GM18909 (cell line): ENCODE measurements around the gene KIDINS220.

ENCODE experiments used
- ATAC-seq: cut with Tn5 transposase; IDR thresholded peaks from one replicate; pipeline ENCODE4 v1.9.1; 2021; ENCODE audit warnings: mild to moderate bottlenecking; ENCODE audit not compliant: unreplicated experiment, poor library complexity

KIDINS220 gene

GRCh38 chr2:8806885-8807704, 30.3 kb downstream of the KIDINS220 start:
- no peak for ATAC-seq

- ATAC-seq: no peak
Measured at GRCh38 chr2:8805278-8806210, 31.9 kb downstream of the KIDINS220 start.

GRCh38 chr2:8803658-8804379, 33.6 kb downstream of the KIDINS220 start:
- ATAC-seq: peak; percentile 99

GRCh38 chr2:8802741-8803140, 34.7 kb downstream of the KIDINS220 start:
- ATAC-seq: no peak

DNA sequence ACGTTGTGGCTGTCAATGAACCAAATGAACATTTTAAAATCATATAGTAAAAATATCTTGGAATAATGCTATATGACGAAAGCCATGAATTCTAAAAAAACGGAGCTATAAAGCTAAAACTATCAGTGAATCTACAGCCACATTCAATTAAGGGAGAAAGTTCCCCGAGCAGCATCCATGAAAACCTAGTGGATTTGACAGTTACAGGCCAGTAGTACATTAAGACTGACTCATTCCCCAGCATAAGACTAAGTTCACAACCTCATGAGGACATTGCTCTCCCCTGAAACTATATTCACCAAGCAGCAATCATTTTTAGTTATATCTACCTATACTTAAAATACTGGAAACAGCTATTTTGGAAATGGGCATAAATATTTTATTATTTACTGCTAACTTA, 36.6 kb downstream of the KIDINS220 start:
- ATAC-seq: no peak

- ATAC-seq: no peak
Measured at GRCh38 chr2:8800218-8800617, 37.2 kb downstream of the KIDINS220 start.

DNA sequence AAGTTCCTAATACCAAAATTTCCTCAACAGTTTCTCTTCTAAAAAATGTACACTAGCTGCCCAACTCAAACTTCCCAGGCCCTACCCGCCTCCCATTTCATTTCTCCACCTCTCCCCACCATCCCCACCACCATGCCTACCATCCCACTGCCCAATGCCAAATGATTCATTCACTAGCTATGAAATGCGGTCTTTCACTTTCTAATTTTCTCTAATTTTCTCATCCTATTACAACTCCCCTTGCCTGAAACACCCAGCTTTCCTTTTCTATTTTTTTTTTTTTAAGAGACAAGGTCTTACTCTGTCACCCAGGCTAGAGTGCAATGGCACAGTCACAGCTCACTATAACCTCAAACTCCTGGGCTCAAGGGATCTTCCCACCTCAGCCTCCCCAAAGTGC, 38.4 kb downstream of the KIDINS220 start:
- no peak for ATAC-seq

- ATAC-seq: no peak
Measured at GRCh38 chr2:8798393-8798792, 39.0 kb downstream of the KIDINS220 start.

- no peak for ATAC-seq
Measured at GRCh38 chr2:8797682-8798081, 39.7 kb downstream of the KIDINS220 start.

GRCh38 chr2:8796878-8797550, 40.4 kb downstream of the KIDINS220 start:
- ATAC-seq: peak; percentile 55

- ATAC-seq: no peak
Measured at GRCh38 chr2:8796315-8796848, 41.0 kb downstream of the KIDINS220 start.

DNA sequence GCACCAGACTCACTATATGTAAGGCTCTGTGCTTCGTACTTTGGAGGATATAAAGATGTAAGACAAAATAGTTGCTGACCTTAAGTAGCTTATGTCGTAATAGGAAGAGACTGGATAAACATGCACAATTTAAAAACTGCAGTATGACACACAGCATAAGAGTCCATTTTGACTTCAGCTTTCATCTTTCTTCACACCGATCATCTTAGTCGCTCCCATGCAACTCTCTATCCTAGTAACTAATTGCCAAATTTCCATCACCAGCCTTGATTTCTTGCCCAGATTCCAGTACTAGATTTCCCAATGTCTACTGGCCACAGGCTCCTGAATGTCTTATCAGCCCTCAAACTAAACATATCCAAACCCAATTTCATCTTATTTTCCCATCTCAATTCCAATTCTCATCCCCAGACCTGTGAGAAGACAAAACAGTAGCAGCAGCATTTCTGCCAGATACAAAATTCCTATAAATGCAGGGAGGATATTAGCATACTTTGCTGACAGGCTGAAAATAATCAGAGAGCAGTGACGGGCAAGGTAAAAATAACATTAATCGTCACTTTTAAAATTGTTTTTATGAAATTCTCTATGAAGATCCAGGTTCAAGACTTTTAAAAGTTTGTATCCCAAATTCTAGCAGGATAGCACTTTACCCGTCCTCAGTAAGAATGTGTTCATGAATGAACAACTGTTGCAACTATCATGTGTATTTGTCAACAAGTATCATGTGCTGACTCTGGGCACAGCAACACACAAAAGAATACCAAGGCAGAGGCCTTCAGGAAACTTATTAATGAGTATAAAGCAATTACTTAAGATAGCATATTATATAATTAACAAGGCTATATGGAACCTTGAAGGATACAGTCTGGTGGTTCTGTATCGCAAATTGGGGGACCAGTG, 42.2 kb downstream of the KIDINS220 start:
- ATAC-seq: no peak

- ATAC-seq: no peak
Measured at GRCh38 chr2:8790739-8791162, 46.7 kb downstream of the KIDINS220 start.

DNA sequence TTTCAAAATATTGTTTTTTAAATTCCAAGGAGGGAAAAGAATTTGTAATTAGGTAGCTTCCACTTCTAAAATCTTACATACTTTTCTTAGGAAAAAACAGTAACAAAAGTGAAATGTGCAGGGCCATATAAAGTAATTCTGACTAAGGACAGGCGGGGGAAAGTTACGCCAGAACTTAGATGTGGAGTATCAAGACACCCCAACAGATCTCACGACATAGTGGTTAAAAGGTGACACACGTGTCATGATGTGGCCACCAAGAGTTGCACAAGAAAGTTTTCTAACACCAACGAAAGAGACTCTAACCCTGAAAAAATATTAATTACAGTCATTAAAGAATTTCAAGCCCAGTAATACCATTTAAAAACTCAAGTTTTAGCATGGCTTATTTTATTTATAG, 51.0 kb downstream of the KIDINS220 start:
- ATAC-seq: no peak

- ATAC-seq: no peak
Measured at GRCh38 chr2:8779795-8780671, 57.4 kb downstream of the KIDINS220 start.

DNA sequence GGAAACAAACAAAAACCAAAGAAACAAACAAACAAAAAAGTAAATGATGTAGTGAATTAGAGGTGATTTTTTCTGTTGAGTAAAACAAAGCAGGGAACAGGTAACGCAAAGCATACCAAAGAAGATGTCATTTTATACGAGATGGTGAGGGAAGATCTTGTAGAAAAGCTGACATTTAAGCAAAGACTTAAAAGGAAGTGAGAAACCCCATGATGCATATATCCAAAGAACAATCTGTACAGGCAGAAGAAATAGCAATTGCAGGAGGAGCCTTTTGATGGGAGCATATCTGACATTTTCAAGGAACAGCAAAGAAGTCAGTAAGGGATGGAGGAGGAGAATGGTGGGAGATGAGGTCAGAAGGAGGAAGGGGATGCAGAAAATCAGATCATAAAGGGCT, 63.0 kb downstream of the KIDINS220 start:
- ATAC-seq: no peak

DNA sequence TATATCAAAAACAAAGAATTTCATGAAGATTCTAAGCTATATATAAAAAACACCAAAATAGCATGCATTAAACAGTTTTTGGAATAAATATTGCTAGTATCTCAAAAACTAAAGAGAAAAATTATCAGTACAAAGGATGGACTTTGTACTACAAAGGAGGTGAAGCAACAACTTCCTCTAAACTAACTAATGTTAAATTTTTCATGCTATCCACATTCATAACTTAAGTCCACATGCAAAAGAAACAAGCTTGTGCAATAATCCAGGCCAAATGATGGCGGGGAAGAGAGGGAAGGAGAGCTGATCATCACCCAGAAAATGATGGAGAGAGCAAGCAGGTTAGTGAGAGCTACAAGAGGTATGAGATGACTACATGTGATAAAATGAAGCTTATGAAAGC, 70.1 kb downstream of the KIDINS220 start:
- no peak for ATAC-seq
